Ishikawa (cell line): ENCODE results near the gene RIPK1.

Source experiments
- CEBPB ChIP-seq: IDR thresholded peaks from 2 replicates; pipeline ENCODE4 v1.6.1; 2012
- CREB1 ChIP-seq: IDR thresholded peaks from 2 replicates; pipeline ENCODE4 v1.6.1; 2012; ENCODE audit warnings: low read depth
- EGR1 ChIP-seq: IDR thresholded peaks from 2 replicates; pipeline ENCODE4 v1.6.1; 2012
- EP300 ChIP-seq: IDR thresholded peaks from 2 replicates; pipeline ENCODE4 v1.6.1; 2012; ENCODE audit warnings: borderline replicate concordance
- FOXM1 ChIP-seq: IDR thresholded peaks from 2 replicates; pipeline ENCODE4 v1.6.1; 2012; ENCODE audit warnings: low read depth, borderline replicate concordance
- NFIC ChIP-seq: IDR thresholded peaks from 2 replicates; pipeline ENCODE4 v1.6.1; 2012
- RAD21 ChIP-seq: IDR thresholded peaks from 2 replicates; pipeline ENCODE4 v1.6.1; 2012; ENCODE audit warnings: low read depth
- REST ChIP-seq: IDR thresholded peaks from 2 replicates; pipeline ENCODE4 v1.6.1; 2012; ENCODE audit warnings: low read depth, mild to moderate bottlenecking
- TAF1 ChIP-seq: IDR thresholded peaks from 2 replicates; pipeline ENCODE4 v1.6.1; 2012; ENCODE audit warnings: low read depth, mild to moderate bottlenecking
- TCF12 ChIP-seq: IDR thresholded peaks from 2 replicates; pipeline ENCODE4 v1.6.1; 2012; ENCODE audit warnings: low read depth
- ZBTB7A ChIP-seq: IDR thresholded peaks from 2 replicates; pipeline ENCODE4 v1.6.1; 2012; ENCODE audit warnings: low read depth
- TF ChIP-seq, protein P1 (sequence below): IDR thresholded peaks from 2 replicates; pipeline ENCODE4 v1.6.1; 2012
- TF ChIP-seq, protein P2 (sequence below): IDR thresholded peaks from 2 replicates; pipeline ENCODE4 v1.6.1; 2012

DNA sequence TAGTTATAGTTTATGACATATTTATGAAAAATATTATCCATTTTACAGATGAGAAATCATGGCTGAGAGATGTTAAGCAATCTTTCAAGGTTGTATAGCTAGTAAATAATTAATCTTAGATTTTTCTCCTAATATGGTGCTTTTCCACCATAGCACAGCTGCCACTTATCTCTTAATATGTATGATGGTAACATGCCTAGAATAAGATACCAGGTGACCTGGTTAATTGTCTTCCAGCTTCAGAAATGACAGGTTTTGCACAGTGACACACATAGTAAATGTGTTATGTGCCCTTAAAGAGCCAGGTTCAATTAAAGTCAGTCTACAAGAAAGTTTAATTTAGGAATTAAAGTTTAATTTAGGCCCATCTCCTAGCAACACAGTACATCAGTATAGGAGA lies 74.2 kb downstream of the RIPK1 start:
- TF ChIP-seq REST (no peak), EP300 (no peak), RAD21 (no peak), CREB1 (no peak), TAF1 (no peak), TCF12 (no peak), CEBPB (no peak), ZBTB7A (no peak), FOXM1 (no peak), EGR1 (no peak), NFIC (no peak)
- TF ChIP-seq, protein P1, sequence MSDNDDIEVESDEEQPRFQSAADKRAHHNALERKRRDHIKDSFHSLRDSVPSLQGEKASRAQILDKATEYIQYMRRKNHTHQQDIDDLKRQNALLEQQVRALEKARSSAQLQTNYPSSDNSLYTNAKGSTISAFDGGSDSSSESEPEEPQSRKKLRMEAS = no peak
- TF ChIP-seq, protein P2, sequence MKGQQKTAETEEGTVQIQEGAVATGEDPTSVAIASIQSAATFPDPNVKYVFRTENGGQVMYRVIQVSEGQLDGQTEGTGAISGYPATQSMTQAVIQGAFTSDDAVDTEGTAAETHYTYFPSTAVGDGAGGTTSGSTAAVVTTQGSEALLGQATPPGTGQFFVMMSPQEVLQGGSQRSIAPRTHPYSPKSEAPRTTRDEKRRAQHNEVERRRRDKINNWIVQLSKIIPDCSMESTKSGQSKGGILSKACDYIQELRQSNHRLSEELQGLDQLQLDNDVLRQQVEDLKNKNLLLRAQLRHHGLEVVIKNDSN = no peak
